DMS114 treated with DMSO at 0.1 percent for 48 hours (cell line): ENCODE data around the gene HGS.
A peak's percentile ranks its signal among the peaks of the same experiment; 100 is the strongest.

Experiments
- DNase-seq: peaks from one replicate; lab custom pipeline; 2025; ENCODE audit not compliant: unreplicated experiment; lab: John Stamatoyannopoulos, UW

Gene HGS

GRCh38 chr17:81703747-81704654, 20.2 kb downstream of the HGS start:
- no peak for DNase-seq

- no peak for DNase-seq
Measured at GRCh38 chr17:81705518-81706231, 21.9 kb downstream of the HGS start.

- DNase-seq, result no peak
Measured at GRCh38 chr17:81706232-81706611, 22.4 kb downstream of the HGS start.

- DNase-seq, result no peak
Measured at GRCh38 chr17:81706757-81707624, 23.2 kb downstream of the HGS start.

- no peak for DNase-seq
Measured at GRCh38 chr17:81707725-81708646, 24.2 kb downstream of the HGS start.

GRCh38 chr17:81708739-81709185, 25.0 kb downstream of the HGS start:
- no peak for DNase-seq

- no peak for DNase-seq
Measured at GRCh38 chr17:81710514-81711308, 26.9 kb downstream of the HGS start.

- peak; percentile 22 for DNase-seq
Measured at GRCh38 chr17:81711814-81712467, 28.1 kb downstream of the HGS start, which contains the start of gene SLC25A10. Gene SLC25A10 (plus strand): TSS chr17:81712284. CDS start chr17:81712427, 143 bp downstream.

GRCh38 chr17:81712468-81713003, 28.7 kb downstream of the HGS start:
- DNase-seq, result no peak

GRCh38 chr17:81713004-81713555, 29.3 kb downstream of the HGS start:
- DNase-seq, result no peak

GRCh38 chr17:81713556-81714411, 30.0 kb downstream of the HGS start:
- no peak for DNase-seq

- no peak for DNase-seq
Measured at GRCh38 chr17:81714412-81715106, 30.7 kb downstream of the HGS start.

- DNase-seq, result no peak
Measured at GRCh38 chr17:81715107-81715871, 31.5 kb downstream of the HGS start.

- DNase-seq, result no peak
Measured at GRCh38 chr17:81715872-81716673, 32.3 kb downstream of the HGS start.

- no peak for DNase-seq
Measured at GRCh38 chr17:81716674-81716996, 32.8 kb downstream of the HGS start.
